ENCODE data around the gene ITSN1.
"Not testable (repeated sequence)": the region's sequence is repeated elsewhere in the genome, so short reads cannot be mapped to it uniquely, and the experiment has no call there.

GRCh38 chr21:33926248-33926647, 283.9 kb downstream of the ITSN1 start:
- TF ChIP-seq CTCF, POLR2A (IDR thresholded peaks at IDR 0.05): not testable (repeated sequence)

All from tibial nerve (tissue), 3 donors.